IMR-90 (cell line): Measurements from ENCODE around the gene ARRB1. TPM values are rescaled to one million over a fixed set of nuclear protein-coding genes. Genes with fewer than 3 reads are reported as not detected.

Experiments used
- ATAC-seq: fragments of 200-7000 bp; cut with Tn5 transposase; 2 replicates; pipeline ENCODE4 v1.9.1; 2020; ENCODE audit warnings: low read depth, mild to moderate bottlenecking, moderate library complexity
- BruUV-seq: library from RNA; stranded (reverse); fragments of 400-500 nt; replicated peaks from 2 replicates; lab custom pipeline; 2021; lab: Mats Ljungman, UMichigan
- CTCF ChIA-PET: fragments of 300-600 bp; formaldehyde crosslinking; extraction: SDS; loops from one replicate; lab custom pipeline; 2021; ENCODE audit warnings: antibody characterized with exemption; lab: Yijun Ruan, JAX
- POLR2A ChIA-PET: fragments of 300-600 bp; sonication (Branson Sonifier 250); formaldehyde crosslinking; loops from one replicate; lab custom pipeline; 2022; ENCODE audit warnings: antibody characterized with exemption; ENCODE audit not compliant: unreplicated experiment; lab: Charles Lee
- DNase-seq: peaks from one replicate; pipeline ENCODE4 v3.0.0; 2013
- H2AFZ ChIP-seq: replicated peaks from 2 replicates; pipeline ENCODE3; 2013; ENCODE audit warnings: low read length, mild to moderate bottlenecking; ENCODE audit not compliant: poor library complexity
- H2AK5ac ChIP-seq: 2 replicates; pipeline ENCODE4 v1.6.1; 2013; ENCODE audit warnings: low read depth, low read length, inconsistent platforms
- H2AK9ac ChIP-seq: replicated peaks from 2 replicates; pipeline ENCODE3; 2013; ENCODE audit warnings: mild to moderate bottlenecking, low read depth, low read length, moderate library complexity; ENCODE audit not compliant: poor library complexity
- H2BK120ac ChIP-seq: 2 replicates; pipeline ENCODE4 v1.6.1; 2013; ENCODE audit warnings: low read depth, low read length, inconsistent platforms
- H2BK15ac ChIP-seq: 3 replicates; pipeline ENCODE4 v1.6.1; 2013; ENCODE audit warnings: low read depth, low read length, inconsistent platforms
- H2BK20ac ChIP-seq: 2 replicates; pipeline ENCODE4 v1.6.1; 2013; ENCODE audit warnings: low read depth, mild to moderate bottlenecking, inconsistent platforms, low read length, moderate library complexity
- H2BK5ac ChIP-seq: 2 replicates; pipeline ENCODE4 v1.6.1; 2013; ENCODE audit warnings: mild to moderate bottlenecking, low read depth, low read length, inconsistent platforms; ENCODE audit not compliant: poor library complexity, severe bottlenecking
- H3K14ac ChIP-seq: replicated peaks from 2 replicates; pipeline ENCODE4 v1.6.1; 2013; ENCODE audit warnings: low read depth, low read length, inconsistent platforms
- H3K18ac ChIP-seq: 2 replicates; pipeline ENCODE4 v1.6.1; 2013; ENCODE audit warnings: low read depth, low read length, control low read depth
- H3K23ac ChIP-seq: 2 replicates; pipeline ENCODE4 v1.6.1; 2013; ENCODE audit warnings: low read depth, low read length, inconsistent platforms
- H3K27ac ChIP-seq: 2 replicates; pipeline ENCODE4 v1.5.1; 2013; ENCODE audit warnings: mild to moderate bottlenecking, control low read depth, low read length; ENCODE audit not compliant: insufficient read depth
- H3K27me3 ChIP-seq: 2 replicates; pipeline ENCODE4 v1.6.1; 2013; ENCODE audit warnings: low read length; ENCODE audit not compliant: control insufficient read depth, insufficient read depth
- H3K36me3 ChIP-seq: 2 replicates; pipeline ENCODE4 v1.6.1; 2013; ENCODE audit warnings: low read length, mixed read lengths; ENCODE audit not compliant: control insufficient read depth, insufficient read depth
- H3K4ac ChIP-seq: 2 replicates; pipeline ENCODE4 v1.6.1; 2013; ENCODE audit warnings: low read depth, low read length, inconsistent platforms
- H3K4me1 ChIP-seq: 2 replicates; pipeline ENCODE4 v1.6.1; 2013; ENCODE audit warnings: low read length, mixed read lengths; ENCODE audit not compliant: control insufficient read depth, insufficient read depth
- H3K4me2 ChIP-seq: 2 replicates; pipeline ENCODE4 v1.6.1; 2013; ENCODE audit warnings: low read depth, mild to moderate bottlenecking, control low read depth, low read length, moderate library complexity
- H3K4me3 ChIP-seq: 2 replicates; pipeline ENCODE4 v1.5.1; 2013; ENCODE audit warnings: low read depth, mild to moderate bottlenecking, control low read depth, low read length, moderate library complexity; ENCODE audit not compliant: insufficient read depth
- H3K56ac ChIP-seq: 2 replicates; pipeline ENCODE4 v1.6.1; 2013; ENCODE audit warnings: low read length, inconsistent platforms; ENCODE audit not compliant: insufficient read depth; ENCODE audit errors: extremely low read depth
- H3K79me1 ChIP-seq, 2 experiments: 2 replicates each; pipeline ENCODE4 v1.6.1; 2013; ENCODE audit warnings: low read length in 2 of 2, inconsistent platforms in 1 of 2, low read depth in 1 of 2
- H3K9ac ChIP-seq: 2 replicates; pipeline ENCODE4 v1.6.1; 2013; ENCODE audit warnings: low read depth, low read length, control low read depth
- H3K9me1 ChIP-seq: 2 replicates; pipeline ENCODE4 v1.6.1; 2013; ENCODE audit warnings: low read length, inconsistent platforms; ENCODE audit not compliant: insufficient read depth
- H3K9me3 ChIP-seq: 2 replicates; pipeline ENCODE4 v1.6.1; 2013; ENCODE audit warnings: low read length; ENCODE audit not compliant: control insufficient read depth, insufficient read depth
- H4K20me1 ChIP-seq: 2 replicates; pipeline ENCODE4 v1.6.1; 2013; ENCODE audit warnings: low read length, inconsistent platforms; ENCODE audit not compliant: insufficient read depth
- H4K5ac ChIP-seq: 2 replicates; pipeline ENCODE4 v1.6.1; 2013; ENCODE audit warnings: mild to moderate bottlenecking, low read depth, low read length, control low read depth
- H4K8ac ChIP-seq, 2 experiments: 2 replicates each; pipeline ENCODE4 v1.6.1; 2013; ENCODE audit warnings: low read depth in 2 of 2, low read length in 2 of 2, control low read depth in 1 of 2, inconsistent platforms in 1 of 2
- H4K91ac ChIP-seq: 2 replicates; pipeline ENCODE4 v1.6.1; 2013; ENCODE audit warnings: low read depth, low read length, inconsistent platforms; ENCODE audit not compliant: insufficient read depth
- BHLHE40 ChIP-seq: fragments of 150-350 bp; IDR thresholded peaks from 2 replicates; pipeline ENCODE4 v1.6.1; 2016; ENCODE audit warnings: mild to moderate bottlenecking, low read depth, low read length
- CEBPB ChIP-seq: IDR thresholded peaks from 2 replicates; pipeline ENCODE4 v1.6.1; 2012; ENCODE audit warnings: low read depth, low read length, improper control_type of control experiment
- CHD1 ChIP-seq: IDR thresholded peaks from 2 replicates; pipeline ENCODE4 v1.6.1; 2012; ENCODE audit warnings: low read depth, low read length, improper control_type of control experiment
- CTCF ChIP-seq: conservative IDR thresholded peaks from 2 replicates; pipeline ENCODE4 v1.5.1; 2012; ENCODE audit warnings: mild to moderate bottlenecking, low read depth, low read length, improper control_type of control experiment
- ELK1 ChIP-seq: fragments of 150-350 bp; IDR thresholded peaks from 2 replicates; pipeline ENCODE4 v1.6.1; 2016; ENCODE audit warnings: low read depth, mild to moderate bottlenecking, low read length, moderate library complexity, borderline replicate concordance
- FOS ChIP-seq: fragments of 150-350 bp; IDR thresholded peaks from 2 replicates; pipeline ENCODE4 v1.6.1; 2016; ENCODE audit warnings: low read depth, low read length
- MAZ ChIP-seq: IDR thresholded peaks from 2 replicates; pipeline ENCODE4 v1.6.1; 2012; ENCODE audit warnings: low read depth, mild to moderate bottlenecking, low read length, improper control_type of control experiment, moderate library complexity, borderline replicate concordance
- MXI1 ChIP-seq: IDR thresholded peaks from 2 replicates; pipeline ENCODE4 v1.6.1; 2012; ENCODE audit warnings: low read depth, mild to moderate bottlenecking, low read length, moderate library complexity, borderline replicate concordance
- NFE2L2 ChIP-seq: fragments of 150-350 bp; IDR thresholded peaks from 2 replicates; pipeline ENCODE4 v1.6.1; 2016; ENCODE audit warnings: low read depth, mild to moderate bottlenecking, low read length
- POLR2A ChIP-seq: IDR thresholded peaks from 2 replicates; pipeline ENCODE4 v1.6.1; 2012; ENCODE audit warnings: mild to moderate bottlenecking, low read depth, low read length
- RAD21 ChIP-seq: IDR thresholded peaks from 2 replicates; pipeline ENCODE4 v1.6.1; 2012; ENCODE audit warnings: low read length, improper control_type of control experiment
- RCOR1 ChIP-seq: IDR thresholded peaks from 2 replicates; pipeline ENCODE4 v1.6.1; 2012; ENCODE audit warnings: mild to moderate bottlenecking, low read length, improper control_type of control experiment; ENCODE audit not compliant: insufficient replicate concordance
- RFX5 ChIP-seq: IDR thresholded peaks from 2 replicates; pipeline ENCODE4 v1.8.0; 2012; ENCODE audit warnings: low read depth, mild to moderate bottlenecking, low read length, moderate library complexity
- SMC3 ChIP-seq: fragments of 150-350 bp; IDR thresholded peaks from 2 replicates; pipeline ENCODE4 v1.6.1; 2016; ENCODE audit warnings: low read depth, mild to moderate bottlenecking, antibody characterized with exemption, low read length, moderate library complexity
- USF2 ChIP-seq: fragments of 150-350 bp; IDR thresholded peaks from 2 replicates; pipeline ENCODE4 v1.6.1; 2017; ENCODE audit warnings: mild to moderate bottlenecking, antibody characterized with exemption, low read length, low read depth
- WGBS, 2 experiments: methylation state at CpG; one replicate each; pipeline versions ENCODE4 v1.1.5 to v1.1.7; 2013; ENCODE audit warnings: missing lambda C conversion rate in 2 of 2; ENCODE audit not compliant: insufficient read length in 1 of 2; ENCODE audit errors: extremely low coverage in 2 of 2; 5-methylcytosine and 5-hydroxymethylcytosine counted together
- dilution Hi-C: fragments of 300-500 bp; cut with HindIII; formaldehyde crosslinking; loops from one replicate; pipeline ENCODE4 v1.14.3; 2018; ENCODE audit warnings: low sequenced_read_pairs; ENCODE audit not compliant: unreplicated experiment
- in situ Hi-C: fragments of 300-500 bp; cut with MboI; formaldehyde crosslinking; loops from 3 replicates; pipeline ENCODE4 v1.14.3; 2019; ENCODE audit warnings: low sequenced_read_pairs, inconsistent platforms, mixed read lengths
- intact Hi-C: fragments of 100-400 bp; cut with micrococcal nuclease; formaldehyde crosslinking; loops from 2 replicates; pipeline ENCODE4 v1.10.0; 2022
- polyA plus RNA-seq, 3 experiments: library from polyadenylated mRNA; depleted of rRNA; stranded (reverse); fragments of >200 nt; gene quantifications; 2 replicates each; pipeline ENCODE4 v1.2.3, GENCODE V29; 2012; ENCODE audit warnings: low replicate concordance in 1 of 3
- total RNA-seq: library from RNA; depleted of rRNA; stranded (reverse); fragments of >200 nt; gene quantifications from 2 replicates; pipeline ENCODE4 v1.2.3, GENCODE V29; 2012

Gene ARRB1
- total and polyA plus RNA-seq, 2 of the 4 experiments (the other 2 are of a cell fraction): 11.0 to 17.4 TPM

- no peak for TF ChIP-seq RFX5
- no peak for TF ChIP-seq RCOR1
- no peak for TF ChIP-seq NFE2L2
- no peak for TF ChIP-seq SMC3
- TF ChIP-seq BHLHE40: no peak
- TF ChIP-seq MAZ: no peak
- no peak for TF ChIP-seq MXI1
- no peak for TF ChIP-seq POLR2A
- no peak for TF ChIP-seq ELK1
- TF ChIP-seq RAD21: no peak
- no peak for TF ChIP-seq FOS
- TF ChIP-seq CHD1: no peak
- TF ChIP-seq USF2: no peak
- TF ChIP-seq CEBPB: no peak
- no peak for TF ChIP-seq CTCF
- no peak overlapping the region for H3K9ac ChIP-seq
- H3K9me3 ChIP-seq: no peaks in the 10 kb centered on the region
- no peaks in the 10 kb centered on the region for H3K27me3 ChIP-seq
- no peak overlapping the region for H2BK20ac ChIP-seq
- no peak overlapping the region for H3K18ac ChIP-seq
- H3K79me1 ChIP-seq: 0 out of 4 replicates have a peak, but pooled peaks cover 0 to 3% of the 10 kb centered on the region in 2 experiments
- H4K8ac ChIP-seq: no peak overlapping the region
- no peak overlapping the region for H4K91ac ChIP-seq
- in situ Hi-C loops (loop anchor here (5.0 kb wide), 1 partner anchor 58 kb away; no protein-coding TSS in a partner anchor), intact Hi-C loops (no loop called here), dilution Hi-C loops (no loop called here)
- WGBS, 2 experiments: 86% methylated on average over 2 of the region's 4 CpGs; no CpG with 5 or more reads in 1 of the 2 experiments
- H3K14ac ChIP-seq: no peak overlapping the region
- no peak overlapping the region for H3K23ac ChIP-seq
- H2BK120ac ChIP-seq: no peak overlapping the region; the same call in 1 of the 2 replicates
- no peak overlapping the region for H2AK9ac ChIP-seq
- DNase-seq (no peak), ATAC-seq (no peak)
- H3K4me2 ChIP-seq: no peak overlapping the region
- no peak overlapping the region for H3K4me3 ChIP-seq
- no peak overlapping the region for H2BK5ac ChIP-seq
- peaks cover 21% of the 10 kb centered on the region for H3K4me1 ChIP-seq
- BruUV-seq: no TSS peak
- peaks cover 20% of the 10 kb centered on the region; the same call in 1 of the 2 replicates for H3K9me1 ChIP-seq
- no peak overlapping the region for H2AFZ ChIP-seq
- ChIA-PET POLR2A (no interaction called here), CTCF (interaction anchor here (2.4 kb wide), 1 partner anchor 64 kb away, joined by 6 read pairs; no protein-coding TSS in a partner anchor)
- H3K27ac ChIP-seq: no peak overlapping the region
- H3K4ac ChIP-seq: 0 out of 2 replicates have a peak overlapping the region, but pooled peaks have one; percentile 5
- H2BK15ac ChIP-seq: no peak overlapping the region
- peak overlapping the region; percentile 26; the same call in 1 of the 2 replicates for H2AK5ac ChIP-seq
- H3K36me3 ChIP-seq: no peaks in the 10 kb centered on the region; the same call in 1 of the 2 replicates
- no peak overlapping the region for H4K5ac ChIP-seq
- peaks cover 11% of the 10 kb centered on the region; the same call in 1 of the 2 replicates for H4K20me1 ChIP-seq
- no peak overlapping the region for H3K56ac ChIP-seq
These were observed 26.7 kb downstream of the ARRB1 start for GRCh38 chr11:75324740-75325139.
